ENCODE results near the gene TRMT1.
A peak's percentile ranks its signal among the peaks of the same experiment; 100 is the strongest.

Gene TRMT1

GRCh38 chr19:13122980-13123957, 6.7 kb upstream of the TRMT1 start:
- no peak for DNase-seq (ENCODE audit: low read depth in 3 of 3)

- no peak for DNase-seq (ENCODE audit: low read depth in 3 of 3)
Measured at GRCh38 chr19:13122275-13122878, 5.8 kb upstream of the TRMT1 start.

- DNase-seq (ENCODE audit: low read depth in 3 of 3) = no peak
Measured at GRCh38 chr19:13121551-13122274, 5.2 kb upstream of the TRMT1 start.

GRCh38 chr19:13120817-13121216, 4.3 kb upstream of the TRMT1 start:
- no peak for DNase-seq (ENCODE audit: low read depth in 3 of 3)

GRCh38 chr19:13120031-13120430, 3.5 kb upstream of the TRMT1 start:
- DNase-seq (ENCODE audit: low read depth in 3 of 3) = no peak

GRCh38 chr19:13119627-13120026, 3.1 kb upstream of the TRMT1 start:
- no peak for DNase-seq (ENCODE audit: low read depth in 3 of 3)

- peak in 1 of 3 experiments; percentile 59 for DNase-seq (ENCODE audit: low read depth in 3 of 3)
Measured at GRCh38 chr19:13118424-13119193, 2.1 kb upstream of the TRMT1 start.

- peak; percentile 77 to 91 (median 81) for DNase-seq (ENCODE audit: low read depth in 3 of 3)
Measured at GRCh38 chr19:13117772-13118423, 1.4 kb upstream of the TRMT1 start, which contains the start of gene NACC1. NACC1 (plus strand) TSS chr19:13118264; CDS start chr19:13135208, 16,944 bp downstream.

- no peak for DNase-seq (ENCODE audit: low read depth in 3 of 3)
Measured at GRCh38 chr19:13117176-13117771, 734 bp upstream of the TRMT1 start.

GRCh38 chr19:13115936-13116281, 631 bp downstream of the TRMT1 start:
- DNase-seq (ENCODE audit: low read depth in 3 of 3) = no peak

GRCh38 chr19:13112555-13112954, 4.0 kb downstream of the TRMT1 start:
- no peak for DNase-seq (ENCODE audit: low read depth in 3 of 3)

GRCh38 chr19:13110099-13110610, 6.4 kb downstream of the TRMT1 start:
- DNase-seq (ENCODE audit: low read depth in 3 of 3) = no peak

GRCh38 chr19:13109361-13110098, 7.0 kb downstream of the TRMT1 start:
- no peak for DNase-seq (ENCODE audit: low read depth in 3 of 3)

- DNase-seq (ENCODE audit: low read depth in 3 of 3) = no peak
Measured at GRCh38 chr19:13104848-13105711, 11.5 kb downstream of the TRMT1 start.

- DNase-seq (ENCODE audit: low read depth in 3 of 3) = peak in 2 of 3 experiments; percentile 45 to 67
Measured at GRCh38 chr19:13104360-13104847, 12.1 kb downstream of the TRMT1 start.

- no peak for DNase-seq (ENCODE audit: low read depth in 3 of 3)
Measured at GRCh38 chr19:13103581-13104359, 12.8 kb downstream of the TRMT1 start.

- DNase-seq (ENCODE audit: low read depth in 3 of 3) = no peak
Measured at GRCh38 chr19:13102666-13103580, 13.6 kb downstream of the TRMT1 start, which contains the start of gene LYL1. LYL1 (minus strand) TSS chr19:13102858; CDS start chr19:13101171, 1,687 bp downstream.

Measured in stimulated activated CD4-positive, alpha-beta T cell treated with anti-CD3 and anti-CD28 coated beads, TNF-alpha, amount 100 ng/mL, for 24 hours (primary cell).